Coronary artery (tissue), 2 donors: Measurements from ENCODE around the gene MBOAT1.

Source experiments
- DNase-seq: peaks from one replicate; pipeline ENCODE4 v3.0.0-alpha.2; 2017; ENCODE audit warnings: low spot score
- H3K27ac ChIP-seq, 2 donors: fragments of 200-600 bp; sonication (generic); one replicate each; pipeline ENCODE4 v1.5.1; 2016 to 2019
- H3K4me3 ChIP-seq: fragments of 200-600 bp; sonication (generic); 2 replicates; pipeline ENCODE4 v1.5.1; 2016; ENCODE audit warnings: mild to moderate bottlenecking, moderate library complexity
- CTCF ChIP-seq: fragments of 200-600 bp; sonication (generic); IDR thresholded peaks from one replicate; pipeline ENCODE4 v1.5.1; 2019; ENCODE audit warnings: antibody characterized with exemption

Gene MBOAT1

GRCh38 chr6:20170455-20171148, 41.7 kb downstream of the MBOAT1 start:
- peak overlapping the region in 1 of 2 donors; percentile 83 for H3K27ac ChIP-seq
- TF ChIP-seq CTCF, result no peak
- H3K4me3 ChIP-seq, result no peak overlapping the region
- DNase-seq, result no peak

- Histone ChIP-seq H3K27ac (peak overlapping the region; percentile 75 to 83), H3K4me3 (peak overlapping the region; percentile 44)
- DNase-seq, result no peak
- TF ChIP-seq CTCF, result no peak
Measured at GRCh38 chr6:20169786-20170185, 42.5 kb downstream of the MBOAT1 start.

GRCh38 chr6:20169119-20169557, 43.1 kb downstream of the MBOAT1 start:
- Histone ChIP-seq H3K4me3 (peak overlapping the region; percentile 13), H3K27ac (peak overlapping the region; percentile 53 to 75)
- no peak for DNase-seq
- no peak for TF ChIP-seq CTCF

- DNase-seq, result no peak
- no peak for TF ChIP-seq CTCF
- Histone ChIP-seq H3K4me3 (peak overlapping the region; percentile 13), H3K27ac (peak overlapping the region; percentile 53 to 63)
Measured at GRCh38 chr6:20168690-20169089, 43.6 kb downstream of the MBOAT1 start.

- TF ChIP-seq CTCF, result no peak
- no peak overlapping the region for H3K27ac ChIP-seq
- H3K4me3 ChIP-seq, result no peak overlapping the region
- DNase-seq, result no peak
Measured at GRCh38 chr6:20167601-20168000, 44.7 kb downstream of the MBOAT1 start.

GRCh38 chr6:20166210-20166609, 46.1 kb downstream of the MBOAT1 start:
- H3K27ac ChIP-seq, result no peak overlapping the region
- no peak for TF ChIP-seq CTCF
- no peak overlapping the region for H3K4me3 ChIP-seq
- no peak for DNase-seq

GRCh38 chr6:20162515-20162914, 49.8 kb downstream of the MBOAT1 start:
- no peak for DNase-seq
- H3K27ac ChIP-seq, result no peak overlapping the region
- TF ChIP-seq CTCF, result no peak

More at GRCh38 chr6:20162515-20162914, 49.8 kb downstream of the MBOAT1 start:
- no peak overlapping the region for H3K4me3 ChIP-seq
